ENCODE measurements around the gene BUB1B. TPM values are rescaled to one million over a fixed set of nuclear protein-coding genes. Genes with fewer than 3 reads are reported as not detected.

Gene BUB1B
- total RNA-seq, 1 experiment from 2014 or later = 92.9 TPM

DNA sequence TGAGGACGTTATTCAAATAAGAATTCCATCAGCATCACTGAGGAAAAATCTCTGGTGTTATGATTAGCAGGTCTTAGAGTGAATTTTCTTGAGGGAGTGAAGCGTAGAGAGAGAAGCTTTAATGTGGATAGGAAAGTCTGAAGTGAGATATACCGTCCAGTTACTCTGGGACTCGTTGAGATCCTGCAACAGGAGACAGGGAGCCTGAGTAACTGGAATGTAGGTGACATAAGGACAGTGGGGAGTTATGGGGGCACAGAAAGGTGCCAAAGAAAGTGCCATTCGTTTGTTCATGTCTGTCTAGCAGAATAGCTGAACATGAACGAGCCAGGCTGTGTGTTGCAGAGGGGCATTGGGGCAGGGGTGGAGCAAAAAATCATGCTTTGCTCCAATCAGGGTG, 9.4 kb upstream of the BUB1B start:
- H3K79me2 ChIP-seq (ENCODE audit: insufficient read depth, low read length) = no peaks in the 10 kb centered on the region
- H2AFZ ChIP-seq (ENCODE audit: low read depth, low read length, poor library complexity, severe bottlenecking) = no peak overlapping the region
- H3K9ac ChIP-seq (ENCODE audit: low read length) = no peak overlapping the region
- H3K4me3 ChIP-seq (replicated peaks in 1 of 2; ENCODE audit: low read depth in 1 of 2, low read length in 2 of 2) = no peak overlapping the region
- no peaks in the 10 kb centered on the region for H4K20me1 ChIP-seq (ENCODE audit: insufficient read depth)
- H3K27me3 ChIP-seq (ENCODE audit: insufficient read depth, low read length) = no peaks in the 10 kb centered on the region
- no peaks in the 10 kb centered on the region for H3K36me3 ChIP-seq (ENCODE audit: control insufficient read depth in 1 of 2, insufficient read depth in 2 of 2, low read length in 2 of 2)
- H3K4me2 ChIP-seq (ENCODE audit: low read length) = no peak overlapping the region
- intact Hi-C loops (cut with micrococcal nuclease) = no loop called here
- RAD21 ChIA-PET (ENCODE audit: low non-redundant PET in 1 of 2, low total read pairs in 2 of 2, uncharacterized antibody in 2 of 2, unreplicated experiment in 2 of 2) = no interaction called here
- BruUV-seq (replicated peaks) = no TSS peak
- no peaks in the 10 kb centered on the region for H3K9me3 ChIP-seq (ENCODE audit: control insufficient read depth in 1 of 2, insufficient read depth in 1 of 2, low read depth in 1 of 2, low read length in 2 of 2)
- TF ChIP-seq ELF1 (IDR thresholded peaks at IDR 0.05; ENCODE audit: borderline replicate concordance, low read depth) (no peak), ZFX (IDR thresholded peaks at IDR 0.05) (no peak), FOSL1 (IDR thresholded peaks at IDR 0.05; ENCODE audit: low read depth) (no peak), JUND (IDR thresholded peaks at IDR 0.05) (no peak), EGR1 (IDR thresholded peaks at IDR 0.05; ENCODE audit: low read depth) (no peak), EZH2 (IDR thresholded peaks at IDR 0.05) (no peak), ZNF274 (IDR thresholded peaks at IDR 0.05; ENCODE audit: low read depth, low read length) (no peak)
- TF ChIP-seq, protein P1, sequence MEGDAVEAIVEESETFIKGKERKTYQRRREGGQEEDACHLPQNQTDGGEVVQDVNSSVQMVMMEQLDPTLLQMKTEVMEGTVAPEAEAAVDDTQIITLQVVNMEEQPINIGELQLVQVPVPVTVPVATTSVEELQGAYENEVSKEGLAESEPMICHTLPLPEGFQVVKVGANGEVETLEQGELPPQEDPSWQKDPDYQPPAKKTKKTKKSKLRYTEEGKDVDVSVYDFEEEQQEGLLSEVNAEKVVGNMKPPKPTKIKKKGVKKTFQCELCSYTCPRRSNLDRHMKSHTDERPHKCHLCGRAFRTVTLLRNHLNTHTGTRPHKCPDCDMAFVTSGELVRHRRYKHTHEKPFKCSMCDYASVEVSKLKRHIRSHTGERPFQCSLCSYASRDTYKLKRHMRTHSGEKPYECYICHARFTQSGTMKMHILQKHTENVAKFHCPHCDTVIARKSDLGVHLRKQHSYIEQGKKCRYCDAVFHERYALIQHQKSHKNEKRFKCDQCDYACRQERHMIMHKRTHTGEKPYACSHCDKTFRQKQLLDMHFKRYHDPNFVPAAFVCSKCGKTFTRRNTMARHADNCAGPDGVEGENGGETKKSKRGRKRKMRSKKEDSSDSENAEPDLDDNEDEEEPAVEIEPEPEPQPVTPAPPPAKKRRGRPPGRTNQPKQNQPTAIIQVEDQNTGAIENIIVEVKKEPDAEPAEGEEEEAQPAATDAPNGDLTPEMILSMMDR (IDR thresholded peaks at IDR 0.05 in 2 of 3, conservative IDR thresholded peaks at IDR 0.05 in 1 of 3; ENCODE audit: borderline replicate concordance in 1 of 3, insufficient read depth in 1 of 3, low read depth in 2 of 3, low read length in 2 of 3) = no peak
- TF ChIP-seq, protein P2, sequence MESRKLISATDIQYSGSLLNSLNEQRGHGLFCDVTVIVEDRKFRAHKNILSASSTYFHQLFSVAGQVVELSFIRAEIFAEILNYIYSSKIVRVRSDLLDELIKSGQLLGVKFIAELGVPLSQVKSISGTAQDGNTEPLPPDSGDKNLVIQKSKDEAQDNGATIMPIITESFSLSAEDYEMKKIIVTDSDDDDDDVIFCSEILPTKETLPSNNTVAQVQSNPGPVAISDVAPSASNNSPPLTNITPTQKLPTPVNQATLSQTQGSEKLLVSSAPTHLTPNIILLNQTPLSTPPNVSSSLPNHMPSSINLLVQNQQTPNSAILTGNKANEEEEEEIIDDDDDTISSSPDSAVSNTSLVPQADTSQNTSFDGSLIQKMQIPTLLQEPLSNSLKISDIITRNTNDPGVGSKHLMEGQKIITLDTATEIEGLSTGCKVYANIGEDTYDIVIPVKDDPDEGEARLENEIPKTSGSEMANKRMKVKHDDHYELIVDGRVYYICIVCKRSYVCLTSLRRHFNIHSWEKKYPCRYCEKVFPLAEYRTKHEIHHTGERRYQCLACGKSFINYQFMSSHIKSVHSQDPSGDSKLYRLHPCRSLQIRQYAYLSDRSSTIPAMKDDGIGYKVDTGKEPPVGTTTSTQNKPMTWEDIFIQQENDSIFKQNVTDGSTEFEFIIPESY (IDR thresholded peaks at IDR 0.05; ENCODE audit: extremely low read depth, insufficient replicate concordance, low read length) = no peak
- TF ChIP-seq, protein P3, sequence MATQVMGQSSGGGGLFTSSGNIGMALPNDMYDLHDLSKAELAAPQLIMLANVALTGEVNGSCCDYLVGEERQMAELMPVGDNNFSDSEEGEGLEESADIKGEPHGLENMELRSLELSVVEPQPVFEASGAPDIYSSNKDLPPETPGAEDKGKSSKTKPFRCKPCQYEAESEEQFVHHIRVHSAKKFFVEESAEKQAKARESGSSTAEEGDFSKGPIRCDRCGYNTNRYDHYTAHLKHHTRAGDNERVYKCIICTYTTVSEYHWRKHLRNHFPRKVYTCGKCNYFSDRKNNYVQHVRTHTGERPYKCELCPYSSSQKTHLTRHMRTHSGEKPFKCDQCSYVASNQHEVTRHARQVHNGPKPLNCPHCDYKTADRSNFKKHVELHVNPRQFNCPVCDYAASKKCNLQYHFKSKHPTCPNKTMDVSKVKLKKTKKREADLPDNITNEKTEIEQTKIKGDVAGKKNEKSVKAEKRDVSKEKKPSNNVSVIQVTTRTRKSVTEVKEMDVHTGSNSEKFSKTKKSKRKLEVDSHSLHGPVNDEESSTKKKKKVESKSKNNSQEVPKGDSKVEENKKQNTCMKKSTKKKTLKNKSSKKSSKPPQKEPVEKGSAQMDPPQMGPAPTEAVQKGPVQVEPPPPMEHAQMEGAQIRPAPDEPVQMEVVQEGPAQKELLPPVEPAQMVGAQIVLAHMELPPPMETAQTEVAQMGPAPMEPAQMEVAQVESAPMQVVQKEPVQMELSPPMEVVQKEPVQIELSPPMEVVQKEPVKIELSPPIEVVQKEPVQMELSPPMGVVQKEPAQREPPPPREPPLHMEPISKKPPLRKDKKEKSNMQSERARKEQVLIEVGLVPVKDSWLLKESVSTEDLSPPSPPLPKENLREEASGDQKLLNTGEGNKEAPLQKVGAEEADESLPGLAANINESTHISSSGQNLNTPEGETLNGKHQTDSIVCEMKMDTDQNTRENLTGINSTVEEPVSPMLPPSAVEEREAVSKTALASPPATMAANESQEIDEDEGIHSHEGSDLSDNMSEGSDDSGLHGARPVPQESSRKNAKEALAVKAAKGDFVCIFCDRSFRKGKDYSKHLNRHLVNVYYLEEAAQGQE (IDR thresholded peaks at IDR 0.05; ENCODE audit: low read depth) = no peak
- TF ChIP-seq, protein P4, sequence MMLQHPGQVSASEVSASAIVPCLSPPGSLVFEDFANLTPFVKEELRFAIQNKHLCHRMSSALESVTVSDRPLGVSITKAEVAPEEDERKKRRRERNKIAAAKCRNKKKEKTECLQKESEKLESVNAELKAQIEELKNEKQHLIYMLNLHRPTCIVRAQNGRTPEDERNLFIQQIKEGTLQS (IDR thresholded peaks at IDR 0.05) = no peak
- DNase-seq (ENCODE audit: low read depth, low spot score) (no peak), ATAC-seq (no peak)
- H3K27ac ChIP-seq (ENCODE audit: low read depth, low read length) = no peak overlapping the region
- no peaks in the 10 kb centered on the region for H3K9me2 ChIP-seq (ENCODE audit: insufficient read depth)
- CTCF ChIA-PET = no interaction called here
- POLR2A ChIA-PET = no interaction called here
- peaks cover 26 to 34% of the 10 kb centered on the region in 2 experiments for H3K4me1 ChIP-seq (ENCODE audit: control insufficient read depth in 1 of 2, insufficient read depth in 2 of 2, low read length in 2 of 2)

Measured in HCT116 (cell line).